ENCODE data around the gene FMO2.

FMO2 gene, protein sequence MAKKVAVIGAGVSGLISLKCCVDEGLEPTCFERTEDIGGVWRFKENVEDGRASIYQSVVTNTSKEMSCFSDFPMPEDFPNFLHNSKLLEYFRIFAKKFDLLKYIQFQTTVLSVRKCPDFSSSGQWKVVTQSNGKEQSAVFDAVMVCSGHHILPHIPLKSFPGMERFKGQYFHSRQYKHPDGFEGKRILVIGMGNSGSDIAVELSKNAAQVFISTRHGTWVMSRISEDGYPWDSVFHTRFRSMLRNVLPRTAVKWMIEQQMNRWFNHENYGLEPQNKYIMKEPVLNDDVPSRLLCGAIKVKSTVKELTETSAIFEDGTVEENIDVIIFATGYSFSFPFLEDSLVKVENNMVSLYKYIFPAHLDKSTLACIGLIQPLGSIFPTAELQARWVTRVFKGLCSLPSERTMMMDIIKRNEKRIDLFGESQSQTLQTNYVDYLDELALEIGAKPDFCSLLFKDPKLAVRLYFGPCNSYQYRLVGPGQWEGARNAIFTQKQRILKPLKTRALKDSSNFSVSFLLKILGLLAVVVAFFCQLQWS

DNA sequence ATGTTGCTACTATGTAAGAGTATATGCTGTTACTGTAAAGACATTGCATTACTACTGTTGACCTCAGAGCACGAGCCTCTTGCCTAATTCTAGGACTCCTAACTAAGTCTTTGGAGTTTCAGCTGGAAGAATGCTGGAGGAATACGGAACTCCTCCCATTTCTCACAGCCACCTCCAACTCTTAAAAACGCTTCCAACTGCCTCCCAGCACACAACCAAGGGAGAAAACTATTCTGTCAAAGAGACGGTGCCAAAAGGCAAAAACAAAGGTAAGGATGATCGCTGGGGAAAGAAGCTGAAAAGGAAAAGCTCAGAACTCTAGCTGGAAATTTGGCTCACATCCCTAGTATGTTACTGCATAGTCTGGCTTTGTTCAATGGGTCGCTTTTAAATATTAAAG is at the start of gene FMO2:
FMO2 (plus strand) TSS at position 210 of the 400 bp plus-strand sequence. CDS start 414 bp downstream, outside the sequence.
- no peak for DNase-seq (ENCODE audit: low read depth)

DNA sequence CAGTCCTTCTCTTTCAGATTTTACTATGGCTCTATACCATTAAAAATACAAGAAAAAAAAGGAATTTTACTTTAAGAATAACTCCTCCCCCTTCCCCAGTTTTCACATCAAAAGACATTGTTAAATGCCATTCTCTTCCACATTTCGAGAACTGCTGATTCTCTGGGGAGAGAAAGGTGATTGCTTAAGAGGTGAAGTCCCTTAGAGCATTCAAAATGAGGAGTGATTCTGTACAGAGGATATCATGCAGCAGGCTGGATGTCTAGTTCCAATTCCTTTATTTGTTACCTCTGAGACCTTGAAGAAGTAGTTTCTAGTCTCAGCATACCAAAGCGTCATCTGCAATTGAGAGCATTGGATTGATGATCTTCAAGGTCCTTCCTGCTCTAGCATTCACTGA is 47.5 kb upstream of the FMO2 start:
- no peak for DNase-seq (ENCODE audit: low read depth)

GRCh38 chr1:171138980-171139379 is 46.1 kb upstream of the FMO2 start:
- DNase-seq (ENCODE audit: low read depth), result no peak

- no peak for DNase-seq (ENCODE audit: low read depth)
Measured at GRCh38 chr1:171139890-171140289, 45.2 kb upstream of the FMO2 start.

DNA sequence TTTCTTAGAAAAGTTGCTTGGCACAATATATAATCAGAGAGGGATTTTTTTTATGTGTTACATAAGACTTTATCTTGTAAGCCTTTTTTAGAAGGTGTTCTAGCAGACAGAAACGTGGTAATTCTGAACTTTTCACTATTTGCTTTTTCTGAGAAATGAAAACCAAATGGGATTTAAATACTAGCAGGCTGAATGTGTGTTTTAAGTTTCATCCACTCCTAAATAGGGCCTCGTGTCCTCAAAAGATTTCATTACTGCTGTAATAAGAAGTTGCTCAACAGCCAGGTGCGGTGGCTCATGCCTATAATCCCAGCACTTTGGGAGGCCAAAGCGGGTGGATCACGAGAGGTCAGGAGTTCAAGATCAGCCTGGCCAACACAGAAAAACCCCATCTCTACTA is 44.7 kb upstream of the FMO2 start:
- DNase-seq (ENCODE audit: low read depth), result no peak

GRCh38 chr1:171140956-171141687 is 44.0 kb upstream of the FMO2 start:
- DNase-seq (ENCODE audit: low read depth), result no peak

- DNase-seq (ENCODE audit: low read depth), result no peak
Measured at GRCh38 chr1:171141688-171142415, 43.2 kb upstream of the FMO2 start.

DNA sequence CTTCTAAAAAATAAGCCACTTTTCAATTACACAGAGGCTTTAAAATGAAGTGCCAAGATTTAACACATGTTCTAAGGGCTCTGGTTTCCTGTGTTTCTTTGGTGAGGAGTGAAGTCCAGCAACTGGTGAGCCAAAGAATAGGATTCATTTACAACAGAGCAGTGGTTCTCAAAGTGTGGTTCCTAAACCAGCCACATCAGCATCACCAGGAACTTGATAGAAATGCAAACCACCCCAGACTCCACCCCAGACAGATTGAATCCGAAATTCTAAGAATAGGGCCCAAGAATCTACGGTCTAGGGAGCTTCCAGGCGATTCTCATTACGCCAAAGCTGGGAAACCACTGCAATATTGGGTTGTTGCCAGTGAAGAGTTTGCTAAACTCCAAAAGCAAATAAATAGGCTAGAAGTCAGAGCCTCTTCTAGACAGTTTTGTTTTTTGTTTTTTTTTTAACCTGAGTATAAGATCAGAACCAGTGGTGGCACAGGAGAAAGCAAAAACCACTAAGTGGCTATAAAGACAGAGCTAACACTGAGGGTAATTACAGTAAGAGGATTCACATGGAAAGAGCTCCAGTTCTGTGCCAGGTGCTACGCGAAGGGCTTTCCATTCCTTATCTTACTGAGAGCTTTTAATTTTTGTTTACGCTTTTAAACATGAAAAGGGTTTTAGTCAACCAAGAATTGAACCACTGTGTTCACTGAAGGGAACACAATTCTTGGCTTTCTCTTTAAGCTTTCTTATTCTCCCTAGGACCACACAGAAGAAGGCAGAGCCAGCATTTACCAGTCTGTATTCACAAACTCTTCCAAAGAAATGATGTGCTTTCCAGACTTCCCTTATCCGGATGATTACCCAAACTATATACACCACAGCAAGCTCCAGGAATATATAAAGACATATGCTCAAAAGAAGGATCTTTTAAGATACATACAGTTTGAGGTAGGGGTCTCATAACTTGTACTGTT is 42.4 kb upstream of the FMO2 start:
- DNase-seq (ENCODE audit: low read depth), result no peak

- no peak for DNase-seq (ENCODE audit: low read depth)
Measured at GRCh38 chr1:171150156-171150555, 34.9 kb upstream of the FMO2 start.

DNA sequence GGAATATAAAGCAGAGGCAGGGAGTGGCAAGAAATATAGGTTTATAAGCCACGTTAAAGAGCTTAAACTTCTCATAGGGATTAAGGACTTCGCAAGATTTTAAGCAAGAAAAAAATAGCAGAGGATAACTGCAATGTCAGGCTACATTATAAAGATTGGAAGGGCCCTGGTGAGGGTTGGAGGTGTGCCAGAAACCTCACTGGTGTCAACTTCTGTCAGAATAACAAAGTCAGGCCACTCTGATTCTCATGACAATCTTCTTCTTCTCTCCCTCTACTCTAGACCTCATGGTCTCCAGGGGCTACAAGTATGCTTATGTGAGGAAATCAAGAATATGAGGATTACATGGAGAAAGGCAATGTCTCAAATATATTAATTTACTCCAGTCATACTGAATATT is 32.6 kb upstream of the FMO2 start:
- no peak for DNase-seq (ENCODE audit: low read depth)

DNA sequence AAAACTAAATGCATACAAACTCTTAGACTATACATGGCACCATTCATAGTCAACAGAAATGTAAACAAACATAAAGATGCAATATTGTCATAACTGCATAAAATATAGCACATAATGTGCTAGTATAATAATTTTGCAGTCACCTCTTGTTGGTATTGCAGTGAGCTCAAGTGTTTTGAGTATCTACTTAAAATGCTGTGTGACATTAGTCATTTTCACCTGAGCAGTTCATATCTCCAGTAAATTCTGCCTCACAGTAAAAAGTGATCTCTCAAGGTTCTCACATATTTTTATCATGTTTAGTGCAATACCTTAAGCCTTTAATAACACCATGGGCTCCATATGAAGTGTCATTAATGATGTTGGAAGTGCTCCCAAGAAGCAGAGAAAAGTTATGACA is 29.6 kb upstream of the FMO2 start:
- DNase-seq (ENCODE audit: low read depth), result no peak

- DNase-seq (ENCODE audit: low read depth), result no peak
Measured at GRCh38 chr1:171158096-171158495, 27.0 kb upstream of the FMO2 start.

- no peak for DNase-seq (ENCODE audit: low read depth)
Measured at GRCh38 chr1:171158551-171158950, 26.5 kb upstream of the FMO2 start.

GRCh38 chr1:171159148-171159547 is 26.0 kb upstream of the FMO2 start:
- DNase-seq (ENCODE audit: low read depth), result no peak

GRCh38 chr1:171160211-171160610 is 24.9 kb upstream of the FMO2 start:
- no peak for DNase-seq (ENCODE audit: low read depth)

- DNase-seq (ENCODE audit: low read depth), result no peak
Measured at GRCh38 chr1:171160639-171161354, 24.3 kb upstream of the FMO2 start.

GRCh38 chr1:171161431-171161830 is 23.7 kb upstream of the FMO2 start:
- DNase-seq (ENCODE audit: low read depth), result no peak

GRCh38 chr1:171166361-171166760 is 18.7 kb upstream of the FMO2 start:
- no peak for DNase-seq (ENCODE audit: low read depth)

DNA sequence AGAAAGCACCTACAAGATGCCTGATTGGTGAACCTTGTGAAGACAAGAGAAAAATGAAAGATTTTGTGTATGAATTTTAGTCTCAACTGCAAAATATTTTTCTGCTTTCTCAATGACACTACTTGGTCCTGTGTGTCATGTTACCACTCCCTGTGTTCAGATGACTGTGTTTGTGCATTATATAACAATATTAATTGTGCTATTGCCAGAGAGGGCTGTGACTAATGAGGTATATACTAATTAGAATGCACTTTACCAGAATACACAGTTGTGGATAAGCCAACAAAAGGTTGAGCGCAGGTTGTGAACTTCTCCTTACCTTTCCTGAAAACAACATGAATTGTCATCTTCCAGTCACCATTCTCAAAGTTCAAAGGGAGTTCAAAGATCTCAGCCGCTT is 17.3 kb upstream of the FMO2 start:
- no peak for DNase-seq (ENCODE audit: low read depth)

DNA sequence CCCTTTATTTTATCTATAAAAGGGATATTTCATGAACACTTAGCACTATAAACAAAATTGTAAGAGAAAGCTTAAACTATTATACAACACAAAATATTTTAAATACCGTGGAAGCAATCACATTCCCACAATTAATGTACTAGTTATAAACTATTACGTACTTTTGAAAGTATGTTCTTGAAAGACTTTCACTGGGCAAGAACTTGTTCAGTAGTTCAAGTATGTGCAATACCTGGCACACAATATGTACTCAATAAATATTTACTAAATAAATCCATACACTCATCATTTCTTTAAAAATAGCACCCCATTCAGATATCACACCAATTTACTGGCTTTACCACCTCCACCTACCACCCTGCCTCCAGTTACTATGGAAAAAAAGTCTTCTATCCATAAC is 12.6 kb upstream of the FMO2 start:
- DNase-seq (ENCODE audit: low read depth), result no peak

DNA sequence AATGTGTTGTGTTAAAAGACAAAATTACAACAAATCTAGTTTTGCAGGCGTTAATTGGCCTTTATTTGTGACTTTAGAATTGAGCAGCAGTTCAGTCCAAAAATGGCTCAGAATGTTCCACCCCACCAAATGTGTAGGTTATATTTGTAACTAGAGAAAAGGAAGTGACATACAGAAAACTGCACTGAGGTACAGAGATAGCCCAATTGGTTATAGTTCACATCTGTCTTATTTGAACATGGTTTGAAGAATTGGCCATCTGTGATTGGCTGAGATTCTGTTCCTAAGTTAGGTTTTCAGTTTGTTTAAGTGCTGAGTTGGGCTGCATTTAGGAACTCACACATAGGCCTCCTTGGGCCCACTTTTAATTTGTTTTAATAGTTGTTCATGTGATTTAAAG is 12.0 kb upstream of the FMO2 start:
- no peak for DNase-seq (ENCODE audit: low read depth)
